Measurements from ENCODE around the gene SOX5.

DNA sequence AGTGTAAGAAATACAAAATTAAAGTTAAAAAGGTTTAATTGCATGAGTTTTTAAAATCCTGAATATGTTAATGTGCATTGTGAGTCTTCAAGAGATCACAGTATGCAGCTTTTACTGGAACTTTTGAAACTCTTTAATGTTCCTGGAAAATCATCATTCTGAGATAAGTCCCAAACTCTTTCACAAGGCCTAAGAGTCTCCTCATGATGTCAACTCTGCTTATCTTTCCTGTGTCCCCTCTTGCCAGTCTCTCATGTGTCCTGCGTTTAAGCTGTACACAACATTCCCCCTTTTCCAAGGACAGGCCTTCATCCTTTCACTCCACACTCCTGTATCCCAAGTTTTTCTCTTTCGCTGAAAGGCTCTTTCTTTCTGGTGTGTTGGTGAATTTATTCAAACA is 380.1 kb downstream of the SOX5 start:
- no peak for TF ChIP-seq POLR2A (IDR thresholded peaks at IDR 0.05)
- no peak for TF ChIP-seq CTCF (IDR thresholded peaks at IDR 0.05)

Measured in heart left ventricle (tissue), 13 donors.